GM23338 (cell line): Measurements from ENCODE around the gene CHRNA3. TPM values are rescaled to one million over a fixed set of nuclear protein-coding genes. Genes with fewer than 3 reads are reported as not detected.

ENCODE experiments used
- ATAC-seq: fragments of 200-7000 bp; cut with Tn5 transposase; 3 replicates; pipeline ENCODE4 v1.9.1; 2020
- DNase-seq: peaks from one replicate; pipeline ENCODE4 v3.0.0-alpha.2; 2015; ENCODE audit warnings: low spot score
- H2AFZ ChIP-seq: fragments of 200-600 bp; sonication (generic); 2 replicates; pipeline ENCODE4 v1.8.0; 2016; ENCODE audit warnings: antibody characterized with exemption, mild to moderate bottlenecking, moderate library complexity
- H3F3A ChIP-seq: fragments of 200-600 bp; sonication (generic); replicated peaks from 2 replicates; pipeline ENCODE4 v1.8.0; 2017; ENCODE audit warnings: antibody characterized with exemption, mixed run types, low read depth
- H3K27ac ChIP-seq: fragments of 200-600 bp; sonication (generic); 2 replicates; pipeline ENCODE4 v1.6.1; 2016; ENCODE audit warnings: low read depth
- H3K27me3 ChIP-seq: fragments of 200-600 bp; sonication (generic); 2 replicates; pipeline ENCODE4 v1.8.0; 2016; ENCODE audit warnings: mild to moderate bottlenecking, mixed run types, moderate library complexity; ENCODE audit not compliant: insufficient read depth
- H3K36me3 ChIP-seq: fragments of 200-600 bp; sonication (generic); 2 replicates; pipeline ENCODE4 v1.8.0; 2016; ENCODE audit warnings: mild to moderate bottlenecking; ENCODE audit not compliant: insufficient read depth
- H3K4me1 ChIP-seq: fragments of 200-600 bp; sonication (generic); 2 replicates; pipeline ENCODE4 v1.8.0; 2016; ENCODE audit warnings: mild to moderate bottlenecking, moderate library complexity; ENCODE audit not compliant: insufficient read depth
- H3K4me2 ChIP-seq: fragments of 200-600 bp; sonication (generic); 2 replicates; pipeline ENCODE4 v1.7.1; 2017; ENCODE audit warnings: mixed run types
- H3K4me3 ChIP-seq: fragments of 200-600 bp; sonication (generic); 2 replicates; pipeline ENCODE4 v1.6.1; 2016; ENCODE audit warnings: mixed run types
- H3K79me2 ChIP-seq: fragments of 200-600 bp; sonication (generic); replicated peaks from 2 replicates; pipeline ENCODE4 v1.8.0; 2017; ENCODE audit warnings: mild to moderate bottlenecking; ENCODE audit not compliant: insufficient read depth
- H3K9me2 ChIP-seq: fragments of 200-600 bp; sonication (generic); 2 replicates; pipeline ENCODE4 v1.8.0; 2017; ENCODE audit not compliant: insufficient read depth
- H4K20me1 ChIP-seq: fragments of 200-600 bp; sonication (generic); replicated peaks from 2 replicates; pipeline ENCODE4 v1.8.0; 2017; ENCODE audit warnings: mild to moderate bottlenecking; ENCODE audit not compliant: insufficient read depth
- H3K27ac Mint-ChIP-seq: 2 replicates; pipeline ENCODE4 v1.8.0; 2020; ENCODE audit warnings: inconsistent platforms, mild to moderate bottlenecking, moderate library complexity, mixed read lengths
- H3K27me3 Mint-ChIP-seq: 3 replicates; pipeline ENCODE4 v1.8.0; 2022; ENCODE audit warnings: low read depth, mild to moderate bottlenecking, moderate library complexity, mixed read lengths, inconsistent platforms; ENCODE audit not compliant: insufficient read depth, poor library complexity
- H3K36me3 Mint-ChIP-seq: 3 replicates; pipeline ENCODE4 v1.8.0; 2021; ENCODE audit warnings: low read depth, mild to moderate bottlenecking, inconsistent platforms, moderate library complexity, mixed read lengths
- H3K4me1 Mint-ChIP-seq: 3 replicates; pipeline ENCODE4 v1.8.0; 2020; ENCODE audit warnings: mild to moderate bottlenecking, inconsistent platforms, mixed read lengths
- H3K4me3 Mint-ChIP-seq: 3 replicates; pipeline ENCODE4 v1.8.0; 2021; ENCODE audit warnings: moderate library complexity, mild to moderate bottlenecking, inconsistent platforms, mixed read lengths
- H3K9me3 Mint-ChIP-seq: 3 replicates; pipeline ENCODE4 v1.8.0; 2020; ENCODE audit warnings: moderate library complexity, mild to moderate bottlenecking, inconsistent platforms, mixed read lengths
- EZH2phosphoT487 ChIP-seq: fragments of 200-600 bp; sonication (generic); IDR thresholded peaks from one replicate; pipeline ENCODE4 v1.8.1; 2018; ENCODE audit warnings: antibody characterized with exemption; ENCODE audit not compliant: unreplicated experiment
- JUNB ChIP-seq: IDR thresholded peaks from one replicate; pipeline ENCODE4 v1.6.1; 2016; ENCODE audit warnings: antibody characterized with exemption; ENCODE audit not compliant: unreplicated experiment
- POLR2AphosphoS5 ChIP-seq: IDR thresholded peaks from 2 replicates; pipeline ENCODE4 v1.6.1; 2016; ENCODE audit warnings: antibody characterized with exemption, low read depth
- STAT1 ChIP-seq: IDR thresholded peaks from one replicate; pipeline ENCODE4 v1.6.1; 2016; ENCODE audit warnings: antibody characterized with exemption; ENCODE audit not compliant: unreplicated experiment
- polyA plus RNA-seq: library from polyadenylated mRNA; unstranded; fragments of >200 nt; fragmentation: Nextera tagmentation; extraction: Ambion mirVana; gene quantifications from 2 replicates; pipeline ENCODE4 v1.2.1, GENCODE V29; 2016
- total RNA-seq: library from RNA; depleted of rRNA; stranded (reverse); fragments of >200 nt; shearing (Covaris generic); gene quantifications from 2 replicates; pipeline ENCODE4 v1.2.3, GENCODE V29; 2014
- TF ChIP-seq, protein P1 (sequence below): IDR thresholded peaks from 2 replicates; pipeline ENCODE4 v1.6.1; 2016; ENCODE audit warnings: antibody characterized with exemption
- TF ChIP-seq, protein P2 (sequence below), 2 experiments: fragments of 200-600 bp in 1 of 2; sonication (generic) in 1 of 2; conservative IDR thresholded peaks; 2 replicates each; pipeline versions ENCODE4 v1.5.1 to v1.6.1; 2016 to 2017; ENCODE audit warnings: antibody characterized with exemption in 2 of 2, low read depth in 2 of 2, mild to moderate bottlenecking in 2 of 2, moderate library complexity in 1 of 2
- TF ChIP-seq, protein P3 (sequence below): IDR thresholded peaks from one replicate; pipeline ENCODE4 v1.6.1; 2018; ENCODE audit warnings: antibody characterized with exemption; ENCODE audit not compliant: unreplicated experiment

Gene CHRNA3
- total and polyA plus RNA-seq, 2 experiments from 2014 or later, result 2.9 to 3.5 TPM

DNA sequence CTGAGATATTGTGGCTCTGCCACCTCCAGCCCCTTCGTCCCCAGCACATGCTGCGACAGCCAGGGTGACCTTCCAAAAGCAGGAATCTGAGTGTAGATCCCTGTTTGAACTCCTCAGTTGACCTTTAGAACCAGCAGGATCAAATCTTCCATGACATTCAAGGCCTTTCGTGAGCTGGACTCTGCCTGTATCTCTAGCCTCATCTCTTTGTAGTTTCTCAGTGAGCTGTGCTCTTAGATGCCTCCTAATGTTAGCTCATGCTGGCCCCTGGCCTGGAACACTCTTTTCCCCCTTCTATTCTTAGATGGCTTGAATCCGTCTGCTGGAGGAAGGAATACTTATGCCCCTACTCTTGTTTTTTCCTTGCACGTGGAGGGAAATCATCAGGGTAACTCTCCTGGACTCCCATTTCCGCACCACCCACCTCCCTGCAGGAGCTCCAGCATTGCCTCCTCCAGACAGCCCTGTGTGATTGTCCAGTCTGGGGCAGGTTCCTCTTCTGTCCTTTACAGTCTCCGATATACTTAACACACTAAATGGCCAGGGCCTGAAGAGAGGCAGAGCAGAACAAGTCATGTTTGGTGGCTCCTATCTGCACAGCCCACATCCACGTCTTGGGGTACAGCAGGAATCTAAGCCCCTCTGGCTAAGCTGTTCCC, 46.9 kb upstream of the CHRNA3 start:
- Histone ChIP-seq H3K4me3 (no peak overlapping the region), H3K36me3 (no peaks in the 10 kb centered on the region), H2AFZ (peak overlapping the region; percentile 43; the same call in 1 of the 2 replicates), H3K4me2 (no peak overlapping the region), H4K20me1 (no peaks in the 10 kb centered on the region), H3K27me3 (no peaks in the 10 kb centered on the region), H3K79me2 (no peaks in the 10 kb centered on the region), H3K4me1 (peaks cover 37% of the 10 kb centered on the region), H3F3A (no peaks in the 10 kb centered on the region), H3K27ac (no peak overlapping the region), H3K9me2 (no peaks in the 10 kb centered on the region)
- peaks cover 31% of the 10 kb centered on the region for H3K4me1 Mint-ChIP-seq
- no peaks in the 10 kb centered on the region for H3K36me3 Mint-ChIP-seq
- H3K4me3 Mint-ChIP-seq, result no peak overlapping the region
- TF ChIP-seq, protein P1, sequence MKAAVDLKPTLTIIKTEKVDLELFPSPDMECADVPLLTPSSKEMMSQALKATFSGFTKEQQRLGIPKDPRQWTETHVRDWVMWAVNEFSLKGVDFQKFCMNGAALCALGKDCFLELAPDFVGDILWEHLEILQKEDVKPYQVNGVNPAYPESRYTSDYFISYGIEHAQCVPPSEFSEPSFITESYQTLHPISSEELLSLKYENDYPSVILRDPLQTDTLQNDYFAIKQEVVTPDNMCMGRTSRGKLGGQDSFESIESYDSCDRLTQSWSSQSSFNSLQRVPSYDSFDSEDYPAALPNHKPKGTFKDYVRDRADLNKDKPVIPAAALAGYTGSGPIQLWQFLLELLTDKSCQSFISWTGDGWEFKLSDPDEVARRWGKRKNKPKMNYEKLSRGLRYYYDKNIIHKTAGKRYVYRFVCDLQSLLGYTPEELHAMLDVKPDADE, result no peak
- TF ChIP-seq STAT1, result no peak
- ATAC-seq (no peak), DNase-seq (no peak)
- no peaks in the 10 kb centered on the region for H3K9me3 Mint-ChIP-seq
- H3K27me3 Mint-ChIP-seq, result peaks cover 13% of the 10 kb centered on the region
- no peak overlapping the region for H3K27ac Mint-ChIP-seq

DNA sequence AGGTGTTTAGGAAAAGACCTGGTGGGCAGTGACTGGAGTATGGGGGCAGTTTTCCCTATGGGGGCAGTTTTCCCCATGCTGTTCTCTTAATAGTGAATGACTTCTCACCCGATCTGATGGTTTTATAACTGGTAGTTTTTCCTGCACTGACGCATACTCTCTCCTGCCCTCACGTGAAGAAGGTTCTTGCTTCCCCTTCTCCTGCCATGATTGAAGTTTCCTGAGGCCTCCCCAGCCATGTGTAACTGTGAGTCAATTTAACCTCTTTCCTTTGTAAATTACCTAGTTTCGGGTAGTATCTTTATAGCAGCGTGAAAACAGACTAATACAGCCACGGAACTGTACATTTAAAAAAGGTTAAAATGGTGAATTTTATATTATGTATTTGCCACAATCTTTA, 45.2 kb upstream of the CHRNA3 start:
- H3K36me3 Mint-ChIP-seq, result no peaks in the 10 kb centered on the region
- H3K4me3 ChIP-seq, result no peak overlapping the region
- H3K79me2 ChIP-seq, result no peaks in the 10 kb centered on the region
- H3K36me3 ChIP-seq, result no peaks in the 10 kb centered on the region
- no peak overlapping the region for H3K4me2 ChIP-seq
- no peaks in the 10 kb centered on the region for H3K9me3 Mint-ChIP-seq
- H3K4me1 ChIP-seq, result peaks cover 20% of the 10 kb centered on the region
- H3K4me1 Mint-ChIP-seq, result peaks cover 15% of the 10 kb centered on the region
- H2AFZ ChIP-seq, result no peak overlapping the region
- no peak overlapping the region for H3K27ac Mint-ChIP-seq
- no peaks in the 10 kb centered on the region for H3F3A ChIP-seq
- no peaks in the 10 kb centered on the region for H3K9me2 ChIP-seq
- H3K4me3 Mint-ChIP-seq, result no peak overlapping the region
- peaks cover 10% of the 10 kb centered on the region for H3K27me3 Mint-ChIP-seq
- TF ChIP-seq, protein P1, result no peak
- no peak for TF ChIP-seq JUNB
- TF ChIP-seq, protein P2, sequence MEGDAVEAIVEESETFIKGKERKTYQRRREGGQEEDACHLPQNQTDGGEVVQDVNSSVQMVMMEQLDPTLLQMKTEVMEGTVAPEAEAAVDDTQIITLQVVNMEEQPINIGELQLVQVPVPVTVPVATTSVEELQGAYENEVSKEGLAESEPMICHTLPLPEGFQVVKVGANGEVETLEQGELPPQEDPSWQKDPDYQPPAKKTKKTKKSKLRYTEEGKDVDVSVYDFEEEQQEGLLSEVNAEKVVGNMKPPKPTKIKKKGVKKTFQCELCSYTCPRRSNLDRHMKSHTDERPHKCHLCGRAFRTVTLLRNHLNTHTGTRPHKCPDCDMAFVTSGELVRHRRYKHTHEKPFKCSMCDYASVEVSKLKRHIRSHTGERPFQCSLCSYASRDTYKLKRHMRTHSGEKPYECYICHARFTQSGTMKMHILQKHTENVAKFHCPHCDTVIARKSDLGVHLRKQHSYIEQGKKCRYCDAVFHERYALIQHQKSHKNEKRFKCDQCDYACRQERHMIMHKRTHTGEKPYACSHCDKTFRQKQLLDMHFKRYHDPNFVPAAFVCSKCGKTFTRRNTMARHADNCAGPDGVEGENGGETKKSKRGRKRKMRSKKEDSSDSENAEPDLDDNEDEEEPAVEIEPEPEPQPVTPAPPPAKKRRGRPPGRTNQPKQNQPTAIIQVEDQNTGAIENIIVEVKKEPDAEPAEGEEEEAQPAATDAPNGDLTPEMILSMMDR (conservative IDR thresholded peaks at IDR 0.05; ENCODE audit: low read depth in 2 of 2), result no peak
- no peak for TF ChIP-seq POLR2AphosphoS5
- TF ChIP-seq, protein P3, sequence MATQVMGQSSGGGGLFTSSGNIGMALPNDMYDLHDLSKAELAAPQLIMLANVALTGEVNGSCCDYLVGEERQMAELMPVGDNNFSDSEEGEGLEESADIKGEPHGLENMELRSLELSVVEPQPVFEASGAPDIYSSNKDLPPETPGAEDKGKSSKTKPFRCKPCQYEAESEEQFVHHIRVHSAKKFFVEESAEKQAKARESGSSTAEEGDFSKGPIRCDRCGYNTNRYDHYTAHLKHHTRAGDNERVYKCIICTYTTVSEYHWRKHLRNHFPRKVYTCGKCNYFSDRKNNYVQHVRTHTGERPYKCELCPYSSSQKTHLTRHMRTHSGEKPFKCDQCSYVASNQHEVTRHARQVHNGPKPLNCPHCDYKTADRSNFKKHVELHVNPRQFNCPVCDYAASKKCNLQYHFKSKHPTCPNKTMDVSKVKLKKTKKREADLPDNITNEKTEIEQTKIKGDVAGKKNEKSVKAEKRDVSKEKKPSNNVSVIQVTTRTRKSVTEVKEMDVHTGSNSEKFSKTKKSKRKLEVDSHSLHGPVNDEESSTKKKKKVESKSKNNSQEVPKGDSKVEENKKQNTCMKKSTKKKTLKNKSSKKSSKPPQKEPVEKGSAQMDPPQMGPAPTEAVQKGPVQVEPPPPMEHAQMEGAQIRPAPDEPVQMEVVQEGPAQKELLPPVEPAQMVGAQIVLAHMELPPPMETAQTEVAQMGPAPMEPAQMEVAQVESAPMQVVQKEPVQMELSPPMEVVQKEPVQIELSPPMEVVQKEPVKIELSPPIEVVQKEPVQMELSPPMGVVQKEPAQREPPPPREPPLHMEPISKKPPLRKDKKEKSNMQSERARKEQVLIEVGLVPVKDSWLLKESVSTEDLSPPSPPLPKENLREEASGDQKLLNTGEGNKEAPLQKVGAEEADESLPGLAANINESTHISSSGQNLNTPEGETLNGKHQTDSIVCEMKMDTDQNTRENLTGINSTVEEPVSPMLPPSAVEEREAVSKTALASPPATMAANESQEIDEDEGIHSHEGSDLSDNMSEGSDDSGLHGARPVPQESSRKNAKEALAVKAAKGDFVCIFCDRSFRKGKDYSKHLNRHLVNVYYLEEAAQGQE, result no peak
- no peak for TF ChIP-seq EZH2phosphoT487
- TF ChIP-seq STAT1, result no peak
- no peaks in the 10 kb centered on the region for H3K27me3 ChIP-seq
- no peaks in the 10 kb centered on the region for H4K20me1 ChIP-seq
- H3K27ac ChIP-seq, result no peak overlapping the region
- no peak for ATAC-seq
- DNase-seq, result no peak
